HG02885 (cell line): Measurements from ENCODE around the gene ZNF414.

ENCODE experiments used
- ATAC-seq: cut with Tn5 transposase; IDR thresholded peaks from one replicate; pipeline ENCODE4 v1.9.1; 2021; ENCODE audit warnings: mild to moderate bottlenecking; ENCODE audit not compliant: unreplicated experiment, poor library complexity

The ZNF414 gene

DNA sequence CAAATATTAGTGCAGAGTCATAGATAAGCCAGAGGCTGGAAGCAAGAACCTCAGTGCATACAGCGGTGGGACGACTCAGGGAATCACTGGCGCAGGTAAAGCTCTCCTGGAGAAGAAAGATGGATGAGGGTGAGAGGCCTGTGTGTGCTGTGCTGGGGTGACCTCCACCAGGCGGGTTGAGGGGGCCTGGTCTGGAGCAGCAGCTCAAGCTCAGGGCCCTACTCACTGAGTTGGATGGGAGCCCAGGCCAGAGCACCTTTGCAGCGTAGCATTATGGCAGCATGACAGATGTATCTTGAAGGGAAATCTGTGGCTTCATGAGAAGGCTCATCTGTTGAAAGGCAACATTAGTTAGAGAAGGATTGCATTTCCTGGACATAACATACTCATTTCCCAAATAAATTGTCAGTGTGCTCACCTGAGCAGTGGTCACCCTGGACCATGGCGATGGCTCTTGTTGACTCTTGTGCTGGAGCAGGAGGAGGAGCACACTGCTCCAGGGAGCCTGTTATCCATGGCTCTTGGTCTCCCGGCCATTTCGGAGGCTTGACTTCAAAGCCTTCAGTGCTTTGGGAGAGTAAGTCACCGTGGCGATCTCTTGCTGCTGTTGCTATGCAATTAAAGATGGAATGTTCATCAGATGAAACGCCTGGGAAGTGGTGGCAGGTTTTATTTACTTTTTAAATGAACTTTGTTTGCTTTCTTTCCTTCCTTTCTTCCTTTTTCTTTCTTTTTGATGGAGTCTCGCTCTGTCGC is 44.2 kb downstream of the ZNF414 start:
- no peak for ATAC-seq

DNA sequence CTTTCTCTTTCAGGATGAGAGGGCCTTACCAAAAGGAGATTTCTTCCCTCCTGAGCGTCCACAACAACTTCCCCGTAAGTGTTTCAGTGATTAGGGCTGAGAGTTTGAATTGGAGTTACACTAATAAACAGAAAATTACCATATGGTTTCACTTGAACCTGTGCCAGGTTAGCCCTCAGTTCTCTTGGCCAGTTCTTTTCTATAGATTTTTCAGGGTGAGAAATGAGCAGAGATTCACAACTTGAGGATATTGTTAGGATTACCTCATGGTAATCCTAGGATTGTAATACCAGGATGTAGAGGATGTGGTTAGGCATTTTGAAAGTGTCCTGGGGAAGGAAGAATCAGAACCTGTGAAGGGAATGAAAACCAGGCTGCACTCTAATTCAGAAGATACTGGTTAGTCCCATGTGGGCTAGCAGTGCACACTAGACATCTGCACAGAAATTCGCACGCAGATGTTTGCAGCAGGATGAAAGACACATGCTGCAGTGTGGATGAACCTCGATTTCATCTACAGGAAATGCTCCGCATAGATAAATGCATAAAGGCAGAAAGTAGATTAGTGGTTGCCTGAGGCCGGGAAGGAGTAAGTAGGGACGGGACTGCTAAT is 45.1 kb downstream of the ZNF414 start:
- ATAC-seq = no peak

DNA sequence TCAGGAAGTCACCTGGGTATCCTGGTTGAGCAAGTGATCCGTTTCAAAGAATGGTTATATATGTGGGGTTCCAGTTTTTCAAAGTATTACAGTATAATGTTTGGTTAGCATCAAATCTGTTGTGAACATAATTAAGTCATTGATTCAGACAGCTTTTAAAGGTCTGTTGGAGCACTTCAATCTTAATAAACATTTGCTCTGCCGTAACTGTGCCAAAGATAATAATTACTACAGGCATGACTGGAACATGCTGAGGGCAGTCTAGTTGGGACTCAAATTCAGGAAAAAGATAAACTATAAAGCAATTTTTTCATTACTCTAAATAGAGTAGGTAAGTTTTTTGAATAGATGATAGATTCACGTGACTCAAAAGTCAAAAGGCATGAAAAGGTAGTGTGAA is 45.8 kb downstream of the ZNF414 start:
- ATAC-seq = no peak

DNA sequence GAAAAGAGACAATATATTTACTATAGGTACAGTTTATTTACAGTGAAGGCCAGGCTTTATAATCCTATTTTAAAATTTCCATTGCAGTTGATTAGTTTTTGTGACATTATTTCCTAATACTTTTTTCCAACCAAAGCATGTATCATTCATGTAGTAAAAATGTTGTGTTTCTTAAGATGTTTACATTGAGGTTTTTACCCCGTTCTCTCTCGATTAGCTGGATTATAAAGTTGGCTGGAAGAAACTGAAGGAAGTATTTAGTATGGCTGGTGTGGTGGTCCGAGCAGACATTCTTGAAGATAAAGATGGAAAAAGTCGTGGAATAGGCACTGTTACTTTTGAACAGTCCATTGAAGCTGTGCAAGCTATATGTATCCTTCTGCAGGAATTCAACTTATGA is 47.9 kb downstream of the ZNF414 start:
- no peak for ATAC-seq

DNA sequence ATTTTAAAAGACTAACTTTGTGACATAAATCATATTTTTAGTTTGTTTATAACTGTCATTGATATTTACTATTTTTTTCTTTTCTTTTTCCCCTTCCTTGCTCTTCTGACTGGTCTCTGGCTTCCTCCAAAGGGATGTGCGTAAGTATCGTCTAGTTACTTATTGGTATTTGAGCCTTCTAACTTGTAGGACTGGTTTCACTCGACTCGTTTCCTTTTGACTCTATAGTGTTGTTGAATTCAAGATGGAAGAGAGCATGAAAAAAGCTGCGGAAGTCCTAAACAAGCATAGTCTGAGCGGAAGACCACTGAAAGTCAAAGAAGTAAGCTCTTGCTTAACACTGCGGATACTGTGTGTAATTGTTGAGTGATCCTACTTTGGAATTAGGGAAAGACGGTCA is 50.6 kb downstream of the ZNF414 start:
- no peak for ATAC-seq

DNA sequence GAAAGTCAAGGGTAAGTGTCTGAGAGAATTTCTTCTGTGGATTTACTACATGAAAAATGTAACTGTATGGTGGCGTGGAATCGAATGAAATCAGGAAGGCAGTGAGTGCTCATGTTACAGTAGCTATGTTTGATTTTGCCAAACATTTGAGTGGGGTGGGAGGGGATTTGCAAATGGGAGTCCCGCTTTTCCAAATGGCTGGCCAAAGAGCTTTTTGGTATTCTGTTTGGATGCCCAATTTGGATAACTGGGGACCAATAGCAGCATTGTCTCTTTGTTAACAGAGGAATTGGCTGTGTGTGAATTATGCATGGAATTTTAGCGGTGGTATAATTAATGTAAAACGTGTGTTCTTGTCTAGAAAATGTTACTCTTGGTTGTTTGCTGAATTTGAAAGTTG is 51.4 kb downstream of the ZNF414 start:
- ATAC-seq = no peak

DNA sequence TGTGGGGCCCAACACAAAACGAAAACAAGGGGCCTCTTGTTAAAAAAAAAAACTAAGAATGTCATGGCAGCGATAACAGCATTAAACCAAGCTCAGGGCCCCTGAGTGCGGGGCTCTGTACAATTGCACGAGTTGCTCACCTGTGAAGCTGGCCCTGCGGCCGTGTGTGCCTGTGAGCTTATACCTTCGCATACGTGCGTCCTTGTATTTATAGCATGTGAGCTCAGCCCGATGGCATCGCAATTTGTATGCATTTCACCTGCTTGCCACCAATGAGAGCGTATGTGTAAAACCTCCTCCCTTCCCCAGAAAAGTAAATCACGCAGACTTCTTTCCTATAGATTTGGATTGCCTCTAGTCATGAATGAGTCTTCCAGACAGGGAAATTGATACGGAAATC is 52.1 kb downstream of the ZNF414 start:
- ATAC-seq = no peak

DNA sequence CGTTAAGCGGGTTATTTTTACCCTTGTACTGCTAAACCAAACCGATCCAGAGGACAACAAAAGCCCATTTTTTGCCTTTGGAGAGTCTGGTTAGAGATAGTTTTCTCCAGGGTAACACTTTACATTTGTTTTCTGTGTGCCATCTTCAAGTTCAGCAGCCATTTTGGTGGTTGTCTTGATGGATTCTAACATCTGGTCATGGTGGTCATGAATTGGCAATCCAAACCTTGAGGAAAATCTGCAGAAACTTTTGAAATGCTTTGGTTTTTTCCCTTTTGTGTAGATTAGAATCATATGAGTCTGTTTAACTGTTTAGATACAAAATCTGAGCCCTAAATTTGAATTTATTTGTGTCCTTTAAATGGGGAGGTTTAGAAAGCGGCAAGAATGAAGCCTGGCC is 52.6 kb downstream of the ZNF414 start:
- no peak for ATAC-seq

DNA sequence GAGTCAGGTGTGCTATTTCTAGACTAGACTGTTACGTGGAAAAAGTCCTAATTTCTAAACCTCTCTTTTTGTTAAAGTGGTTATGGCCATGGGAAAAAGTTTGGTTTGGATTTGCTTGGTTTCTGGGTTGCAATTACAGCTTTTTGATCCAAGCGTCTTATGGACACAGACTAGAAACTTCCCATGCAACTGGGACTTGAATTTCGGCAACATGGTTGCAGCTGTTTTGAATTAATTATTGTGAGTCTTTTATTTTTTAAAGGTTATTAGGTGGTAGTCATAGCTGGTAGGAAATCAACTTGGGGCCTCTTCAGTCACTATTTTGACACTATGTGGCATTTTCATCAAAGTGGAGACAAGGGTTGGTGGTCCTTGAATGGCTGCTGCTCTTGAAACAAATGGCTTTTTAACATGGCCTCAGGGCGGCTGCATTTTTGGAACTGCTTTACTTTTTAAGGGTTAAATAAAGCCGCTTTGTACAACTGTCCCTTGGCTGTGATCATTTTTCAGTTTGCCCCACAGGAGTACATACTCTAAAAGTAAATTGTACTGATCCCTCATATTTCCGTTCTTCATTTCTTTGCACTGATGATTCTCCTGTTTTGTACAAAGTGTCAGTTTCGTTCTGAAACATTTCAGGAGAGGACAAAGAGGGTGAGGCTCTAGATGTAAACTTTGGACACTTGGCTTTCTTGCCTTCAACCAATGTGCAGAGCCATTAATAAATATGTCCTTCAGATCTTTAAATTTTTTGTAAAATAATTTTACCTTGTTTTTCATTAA is 53.3 kb downstream of the ZNF414 start:
- ATAC-seq = no peak
